Stimulated activated CD4-positive, alpha-beta T cell treated with anti-CD3 and anti-CD28 coated beads, Interleukin-15, amount 100 ng/mL, for 48 hours (primary cell): ENCODE measurements around the gene LRRC23.
"Not testable (repeated sequence)": the region's sequence is repeated elsewhere in the genome, so short reads cannot be mapped to it uniquely, and the experiment has no call there.

Source experiments
- DNase-seq, 2 donors: peaks; one replicate each; pipeline ENCODE4 v3.0.0-alpha.2; 2020; ENCODE audit warnings: low read depth in 2 of 2

The LRRC23 gene

DNA sequence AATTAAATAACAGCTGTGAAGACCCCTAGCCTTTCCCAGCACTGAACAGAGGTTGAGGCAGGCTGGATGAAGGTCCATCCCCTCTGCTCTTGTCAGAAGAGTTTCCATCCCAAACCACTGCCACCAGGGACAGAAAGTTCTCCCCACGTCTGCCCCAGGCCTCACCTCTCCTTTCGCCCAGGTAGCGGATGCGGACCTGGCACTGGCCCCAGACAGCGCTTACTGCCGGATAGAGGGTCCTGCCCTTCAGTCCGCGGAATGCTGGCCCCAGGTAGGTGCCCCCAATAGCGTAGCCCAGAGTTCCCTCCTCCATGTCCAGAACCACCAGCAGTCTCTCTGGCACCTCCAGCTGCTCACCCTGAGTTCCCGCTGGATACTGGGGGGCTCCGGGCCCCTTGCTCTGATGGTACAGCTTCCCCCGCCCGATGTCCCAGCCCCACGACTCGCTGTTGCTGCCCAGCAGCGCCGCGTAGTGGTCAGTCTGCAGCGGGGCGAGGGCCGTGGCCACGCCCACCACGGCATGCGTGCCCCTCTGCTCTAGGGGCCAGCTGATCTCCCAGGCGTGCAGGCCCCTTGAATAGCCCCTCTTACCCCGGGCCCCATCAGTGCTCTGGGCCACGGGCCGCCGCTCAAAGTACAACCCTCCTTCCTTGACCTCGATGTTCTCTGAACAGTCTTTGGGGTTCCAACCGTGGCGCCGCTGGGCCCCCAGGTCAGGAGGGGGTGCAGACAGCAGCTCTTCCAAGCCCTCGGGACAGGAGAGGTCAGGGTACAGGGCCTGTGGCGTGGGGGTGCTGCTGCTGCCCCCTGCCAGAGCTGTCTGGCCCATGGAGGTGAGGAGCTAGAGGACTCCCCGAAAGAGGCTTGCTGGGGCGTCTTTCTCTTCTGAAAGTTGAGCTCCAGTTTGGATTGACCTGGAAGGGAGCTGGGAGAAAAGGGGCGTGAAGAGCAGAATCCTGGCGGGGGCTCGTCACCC, 32.3 kb upstream of the LRRC23 start:
- peak; percentile 62 to 81 for DNase-seq

DNA sequence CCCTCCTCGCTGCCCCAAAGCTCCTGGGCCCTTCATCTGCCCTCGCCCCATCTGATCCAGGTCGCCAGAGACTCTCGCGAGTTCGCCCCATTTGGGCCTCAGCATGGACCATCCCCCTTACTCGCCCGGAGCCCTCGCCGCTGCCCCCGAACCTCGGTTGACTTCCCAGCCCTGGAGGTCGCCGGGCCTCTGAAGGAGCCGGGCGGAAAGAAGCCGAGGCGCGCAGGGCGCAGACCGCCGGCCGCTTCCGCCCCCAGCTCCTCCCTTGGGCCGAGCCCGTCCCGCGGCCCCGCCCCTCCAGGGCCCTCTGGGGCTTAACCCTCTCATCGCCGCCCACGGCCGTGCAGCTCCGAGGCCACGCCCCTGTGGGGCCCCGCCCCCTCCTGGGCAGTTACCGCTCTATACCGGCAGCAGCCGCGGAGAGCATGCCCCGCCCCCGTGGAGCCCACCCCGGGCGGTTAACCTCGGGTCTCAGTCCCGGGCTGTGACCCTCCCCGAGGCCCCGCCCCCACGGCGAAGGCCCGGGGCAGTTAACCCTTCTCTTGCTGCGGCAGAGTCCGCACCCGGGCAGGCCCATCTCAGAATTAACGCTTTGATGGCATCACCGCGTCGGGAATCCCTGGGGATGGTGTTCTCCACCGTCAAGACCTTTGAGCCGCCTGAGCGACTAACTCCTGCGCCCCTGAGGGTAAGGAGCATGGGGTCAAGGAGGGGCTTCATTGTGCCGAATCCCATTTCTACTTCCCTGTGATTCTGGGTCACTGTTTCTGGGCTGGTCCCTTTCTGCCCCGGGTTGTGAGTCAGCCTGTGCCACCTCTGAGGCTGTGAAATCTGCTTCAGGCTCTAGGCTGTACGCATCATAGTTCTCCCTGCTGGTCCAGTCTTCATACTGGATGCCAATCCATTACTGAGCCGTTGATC, 31.3 kb upstream of the LRRC23 start, which contains the start of gene SPSB2:
Gene SPSB2, minus strand, starts transcription at position 210 of the 921 bp plus-strand sequence. CDS start 402 bp downstream, outside the sequence.
- peak; percentile 96 to 100 for DNase-seq

DNA sequence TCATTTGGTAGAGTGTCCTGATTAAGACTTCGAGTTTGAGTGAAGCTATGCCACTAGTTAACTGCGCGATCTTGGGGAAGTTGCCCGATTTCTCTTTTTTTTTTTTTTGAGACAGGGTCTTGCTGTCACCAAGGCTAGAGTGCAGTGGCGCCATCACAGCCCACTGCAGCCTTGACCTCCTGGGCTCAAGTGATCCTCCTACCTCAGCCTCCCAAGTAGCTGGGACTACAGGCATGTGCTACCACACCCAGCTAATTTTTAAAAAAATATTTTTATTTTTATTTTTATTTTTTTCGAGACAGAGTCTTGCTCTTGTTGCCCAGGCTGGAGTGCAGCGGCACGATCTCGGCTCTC, 30.6 kb upstream of the LRRC23 start:
- DNase-seq: not testable (repeated sequence)

DNA sequence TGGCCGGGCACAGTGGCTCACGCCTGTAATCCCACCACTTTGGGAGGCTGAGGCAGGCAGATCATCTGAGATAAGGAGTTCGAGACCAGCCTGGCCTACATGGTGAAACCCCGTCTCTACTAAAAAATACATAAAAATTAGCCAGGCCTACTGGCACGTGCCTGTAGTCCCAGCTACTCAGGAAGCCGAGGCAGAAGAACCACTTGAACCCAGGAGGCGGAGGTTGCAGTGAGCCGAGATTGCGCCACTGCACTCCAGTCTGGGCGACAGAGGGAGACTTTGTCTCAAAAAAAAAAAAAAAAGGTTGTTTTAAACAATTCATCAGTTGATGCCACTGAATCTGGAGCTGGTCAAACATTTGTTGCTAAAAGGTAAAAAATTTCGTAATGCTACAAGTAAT, 24.8 kb upstream of the LRRC23 start:
- not testable (repeated sequence) for DNase-seq

DNA sequence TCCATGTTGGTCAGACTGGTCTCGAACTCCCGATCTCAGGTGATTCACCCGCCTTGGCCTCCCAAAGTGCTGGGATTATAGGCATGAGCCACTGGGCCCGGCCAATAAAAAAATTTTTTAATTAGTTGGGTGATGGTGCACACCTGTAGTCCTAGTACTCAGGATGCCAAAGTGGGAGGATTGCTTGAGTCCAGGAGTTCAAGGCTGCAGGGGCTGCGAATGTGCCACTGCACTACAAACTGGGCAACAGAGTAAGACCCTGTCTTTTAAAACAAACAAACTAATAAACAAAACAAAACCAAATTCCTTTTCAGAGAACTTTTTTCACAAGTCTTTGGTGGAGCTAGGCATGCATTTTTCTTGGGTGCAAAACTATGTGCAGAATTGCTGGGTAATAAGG, 21.4 kb upstream of the LRRC23 start:
- DNase-seq: no peak

DNA sequence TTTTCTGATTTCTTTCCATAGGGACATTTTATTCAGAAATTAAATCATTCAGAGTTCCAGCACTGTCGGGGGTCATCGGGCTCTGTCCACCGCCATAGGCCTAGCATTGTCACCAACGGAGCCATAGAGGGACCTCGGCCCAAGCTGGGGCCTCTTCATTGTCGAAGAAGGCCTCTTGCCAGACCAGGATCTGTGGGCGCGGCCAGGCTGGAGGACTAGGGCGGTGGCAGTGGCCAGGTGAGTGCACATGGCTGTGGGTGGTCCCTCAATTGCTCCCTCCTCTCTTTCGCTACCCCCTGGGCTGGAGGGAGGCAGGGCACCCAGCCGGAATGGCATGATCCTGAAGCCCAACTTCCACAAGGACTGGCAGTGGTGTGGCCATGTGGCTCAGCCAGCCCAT, 20.9 kb upstream of the LRRC23 start:
- DNase-seq: no peak

DNA sequence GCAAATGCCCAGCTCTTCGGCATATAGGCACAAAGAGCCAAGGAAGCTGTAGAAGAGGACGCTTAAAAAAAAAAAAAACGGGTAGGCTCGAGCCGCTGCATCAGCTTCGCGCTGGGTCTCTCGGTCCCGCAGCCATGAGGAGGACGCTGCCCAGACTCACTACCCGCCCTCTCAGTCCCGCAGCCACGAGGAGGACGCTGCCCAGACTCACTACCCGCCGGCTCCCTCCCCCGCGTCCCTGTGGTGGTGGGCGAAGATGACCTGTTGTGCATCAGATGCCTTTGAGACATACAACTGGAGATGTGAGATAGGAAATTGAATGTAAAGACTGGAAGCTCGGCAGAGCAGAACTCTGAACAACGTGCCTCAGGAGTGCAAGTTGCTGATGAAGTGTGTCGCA, 20.1 kb upstream of the LRRC23 start:
- no peak for DNase-seq

DNA sequence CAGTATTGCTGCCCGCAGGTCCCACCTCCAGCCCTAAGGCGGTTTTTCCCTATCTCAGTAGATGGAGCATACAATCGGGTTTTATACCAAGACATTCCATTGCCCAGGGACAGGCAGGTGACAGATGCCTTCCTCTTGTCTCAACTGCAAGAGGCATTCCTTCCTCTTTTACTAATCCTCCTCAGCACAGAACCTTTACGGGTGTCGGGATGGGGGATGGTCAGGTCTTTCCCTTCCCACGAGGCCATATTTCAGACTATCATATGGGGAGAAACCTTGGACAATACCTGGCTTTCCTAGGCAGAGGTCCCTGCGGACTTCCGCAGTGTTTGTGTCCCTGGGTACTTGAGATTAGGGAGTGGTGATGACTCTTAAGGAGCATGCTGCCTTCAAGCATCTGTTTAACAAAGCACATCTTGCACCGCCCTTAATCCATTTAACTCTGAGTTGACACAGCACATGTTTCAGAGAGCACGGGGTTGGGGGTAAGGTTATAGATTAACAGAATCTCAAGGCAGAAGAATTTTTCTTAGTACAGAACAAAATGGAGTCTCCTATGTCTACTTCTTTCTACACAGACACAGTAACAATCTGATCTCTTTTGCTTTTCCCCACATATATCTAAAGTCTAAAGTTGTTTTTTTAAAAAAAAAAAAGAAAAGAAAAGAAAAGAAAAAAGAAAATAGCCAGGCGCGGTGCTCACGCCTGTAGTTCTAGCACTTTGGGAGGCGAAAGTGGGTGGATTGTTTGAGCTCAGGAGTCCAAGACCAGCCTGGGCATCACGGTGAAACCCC, 18.2 kb upstream of the LRRC23 start:
- not testable (repeated sequence) for DNase-seq

DNA sequence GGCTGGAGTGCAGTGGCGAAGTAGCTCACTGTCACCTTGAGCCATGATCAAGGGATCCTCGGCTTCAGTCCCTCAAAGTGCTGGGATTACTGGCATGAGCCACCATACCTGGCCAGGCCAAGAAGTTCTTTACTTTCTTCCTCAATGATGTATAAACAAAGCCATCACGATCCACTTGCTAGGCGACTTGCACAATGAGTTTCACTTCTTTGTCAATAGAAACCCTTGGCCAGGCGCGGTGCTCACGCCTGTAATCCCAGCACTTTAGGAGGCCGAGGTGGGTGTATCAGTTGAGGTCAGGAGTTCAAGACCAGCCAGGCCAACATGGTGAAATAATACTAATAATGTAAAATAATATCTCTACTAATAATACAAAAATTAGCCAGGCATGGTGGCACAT, 17.2 kb upstream of the LRRC23 start:
- no peak for DNase-seq

DNA sequence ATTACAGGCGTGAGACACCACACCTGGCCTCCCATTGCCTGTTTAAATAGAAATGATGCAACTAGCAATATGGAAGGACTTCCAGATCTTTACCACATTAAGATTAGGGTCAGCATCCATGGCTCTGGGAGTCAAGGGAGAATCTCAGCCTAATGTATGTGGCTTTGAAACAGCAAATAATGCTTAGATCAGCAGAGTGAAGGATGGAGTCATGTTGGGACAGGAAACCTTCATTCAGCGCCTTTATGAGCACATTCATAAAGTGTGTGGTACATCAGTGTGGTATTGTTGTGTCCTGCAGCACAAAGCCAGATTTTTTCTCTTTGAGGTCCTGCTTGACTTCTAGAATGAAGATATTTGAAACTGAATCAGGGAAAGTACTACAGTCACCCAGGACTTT, 16.3 kb upstream of the LRRC23 start:
- DNase-seq: no peak

DNA sequence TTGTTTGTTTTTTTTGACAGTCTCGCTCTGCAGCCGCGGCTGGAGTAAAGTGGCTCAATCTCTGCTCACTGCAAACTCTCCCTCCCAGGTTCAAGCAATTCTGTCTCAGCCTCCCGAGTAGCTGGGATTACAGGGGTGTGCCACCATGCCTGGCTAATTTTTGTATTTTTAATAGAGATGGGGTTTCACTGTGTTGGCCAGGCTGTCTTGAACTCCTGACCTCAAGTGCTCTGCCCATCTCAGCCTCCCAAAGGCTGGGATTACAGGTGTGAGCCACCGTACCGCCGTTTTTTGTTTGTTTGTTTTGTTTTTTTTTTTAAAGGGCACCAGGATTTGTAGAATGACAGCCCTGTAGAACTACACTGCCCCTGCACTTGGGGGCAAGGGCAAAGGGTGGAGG, 15.8 kb upstream of the LRRC23 start:
- DNase-seq: not testable (repeated sequence)

DNA sequence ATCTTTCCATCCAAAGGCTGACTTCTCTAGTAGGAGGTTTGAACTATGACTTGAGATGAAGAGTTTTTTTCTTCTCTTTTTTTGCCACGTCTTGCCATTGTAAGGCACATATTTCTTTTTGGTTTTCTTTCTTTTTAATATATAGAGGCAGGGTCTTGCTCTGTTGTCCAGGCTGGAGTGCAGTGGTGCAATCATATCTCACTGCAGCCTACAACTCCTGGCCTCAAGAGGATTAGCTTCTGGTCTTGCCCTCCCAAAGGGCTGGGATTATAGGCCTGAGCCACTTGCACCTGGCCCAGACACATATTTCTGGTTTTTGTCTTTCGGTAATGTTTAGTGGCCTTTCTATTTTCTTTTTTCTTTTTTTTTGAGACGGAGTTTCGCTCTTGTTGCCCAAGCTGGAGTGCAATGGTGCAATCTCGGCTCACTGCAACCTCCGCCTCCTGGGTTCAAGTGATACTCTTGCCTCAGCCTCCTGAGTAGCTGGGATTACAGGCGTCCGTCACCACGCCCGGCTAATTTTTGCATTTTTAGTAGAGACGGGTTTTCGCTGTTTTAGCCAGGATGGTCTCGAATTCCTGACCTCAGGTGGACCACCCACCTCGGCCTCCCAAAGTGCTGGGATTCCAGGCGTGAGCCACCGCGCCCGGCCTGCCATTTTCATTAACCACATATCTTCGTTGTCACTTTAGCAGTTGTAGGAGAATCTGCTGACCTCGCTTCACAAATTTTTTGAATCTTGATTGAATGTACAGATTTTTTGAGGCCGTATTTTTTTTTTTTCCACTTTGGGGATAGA, 14.6 kb upstream of the LRRC23 start:
- not testable (repeated sequence) for DNase-seq

DNA sequence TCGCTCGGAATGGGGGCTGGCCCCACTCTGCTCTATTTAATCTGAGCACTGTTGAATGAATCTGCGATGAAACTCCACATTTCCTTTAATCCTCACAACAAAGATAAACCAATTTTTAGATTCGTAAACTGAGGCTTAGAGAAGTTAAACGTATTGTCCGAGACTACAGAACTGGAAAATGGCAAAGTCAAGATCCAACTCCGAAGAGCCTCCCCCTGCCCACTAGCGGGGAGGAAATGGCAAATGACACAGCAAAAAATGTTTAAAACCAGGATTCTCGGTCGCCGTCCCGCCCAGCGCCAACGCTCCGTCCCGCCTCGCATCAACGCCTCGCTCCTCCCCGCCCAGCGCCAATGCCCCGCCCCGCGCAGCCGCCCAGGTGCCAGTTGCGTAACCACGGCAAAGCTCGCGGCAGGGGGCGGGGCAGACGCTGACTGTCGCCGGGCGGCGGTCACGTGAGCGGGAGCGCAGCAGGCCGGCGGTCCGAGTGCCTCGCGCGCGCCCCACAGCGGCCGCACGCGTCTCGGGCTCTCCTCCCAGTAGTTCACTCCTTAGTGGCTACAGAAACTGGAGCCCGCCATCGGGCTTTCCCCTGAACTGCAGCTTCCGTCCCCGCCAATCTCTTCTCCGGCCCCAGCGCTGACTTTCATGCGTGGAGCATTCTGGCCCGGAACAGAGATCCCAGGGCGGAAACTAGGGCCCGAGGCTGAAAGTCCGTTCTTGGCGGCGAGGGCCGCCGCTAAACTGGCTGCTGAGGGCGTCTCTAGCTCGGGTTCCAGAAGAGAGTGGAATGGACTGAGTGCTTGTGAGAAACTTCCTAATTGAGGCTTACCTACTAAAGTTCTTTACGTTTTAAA, 13.6 kb upstream of the LRRC23 start:
- peak; percentile 97 to 99 for DNase-seq

DNA sequence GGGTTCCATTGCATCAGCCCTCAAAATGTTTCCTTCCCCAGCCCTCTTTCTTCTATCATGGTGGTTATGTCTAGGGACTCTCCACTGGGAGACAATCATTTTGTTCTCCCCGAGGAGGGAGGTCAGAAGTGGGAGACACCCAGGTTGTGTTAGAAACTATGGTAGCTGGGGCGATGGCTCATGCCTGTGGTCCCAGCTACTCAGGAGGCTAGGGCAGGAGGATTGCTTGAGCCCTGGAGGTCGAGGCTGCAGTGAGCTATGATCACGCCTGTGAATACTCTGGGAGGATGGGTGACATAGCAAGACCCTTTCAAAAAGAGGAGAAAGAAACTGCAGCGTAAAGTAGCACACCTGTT, 13.0 kb upstream of the LRRC23 start:
- no peak for DNase-seq

DNA sequence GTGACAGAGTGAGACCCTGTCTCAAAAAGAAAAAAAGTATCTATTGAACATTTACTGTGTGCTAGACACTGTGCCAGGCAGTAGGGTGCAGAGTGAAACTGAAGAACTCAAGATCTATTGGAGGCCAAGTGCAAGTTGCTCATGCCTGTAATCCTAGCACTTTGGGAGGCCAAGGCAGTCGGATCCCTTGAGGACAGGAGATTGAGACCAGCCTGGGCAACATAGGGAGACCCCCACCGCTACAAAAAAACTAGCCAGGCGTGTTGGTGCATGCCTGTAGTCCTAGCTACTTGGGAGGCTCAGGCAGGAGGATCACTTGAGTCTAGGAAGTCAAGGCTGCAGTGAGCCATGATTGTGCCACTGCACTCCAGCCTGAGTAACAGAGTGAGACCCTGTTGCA, 11.9 kb upstream of the LRRC23 start:
- DNase-seq: not testable (repeated sequence)

DNA sequence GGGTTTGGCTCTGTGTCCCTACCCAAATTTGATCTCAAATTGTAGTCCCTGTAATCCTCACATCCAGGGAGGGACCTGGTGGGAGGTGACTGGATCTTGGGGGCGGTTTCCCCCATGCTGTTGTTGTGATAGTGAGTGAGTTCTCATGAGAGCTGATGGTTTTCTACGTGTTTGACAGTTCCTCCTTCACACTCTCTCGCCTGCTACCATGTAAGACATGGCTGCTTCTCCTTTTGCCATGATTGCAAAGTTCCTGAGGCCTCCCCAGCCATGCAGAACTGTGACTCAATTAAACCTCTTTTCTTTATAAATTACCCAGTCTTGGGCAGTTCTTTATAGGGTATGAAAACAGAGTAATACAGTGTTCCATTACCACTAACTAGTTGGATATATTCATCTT, 10.3 kb upstream of the LRRC23 start:
- no peak for DNase-seq

DNA sequence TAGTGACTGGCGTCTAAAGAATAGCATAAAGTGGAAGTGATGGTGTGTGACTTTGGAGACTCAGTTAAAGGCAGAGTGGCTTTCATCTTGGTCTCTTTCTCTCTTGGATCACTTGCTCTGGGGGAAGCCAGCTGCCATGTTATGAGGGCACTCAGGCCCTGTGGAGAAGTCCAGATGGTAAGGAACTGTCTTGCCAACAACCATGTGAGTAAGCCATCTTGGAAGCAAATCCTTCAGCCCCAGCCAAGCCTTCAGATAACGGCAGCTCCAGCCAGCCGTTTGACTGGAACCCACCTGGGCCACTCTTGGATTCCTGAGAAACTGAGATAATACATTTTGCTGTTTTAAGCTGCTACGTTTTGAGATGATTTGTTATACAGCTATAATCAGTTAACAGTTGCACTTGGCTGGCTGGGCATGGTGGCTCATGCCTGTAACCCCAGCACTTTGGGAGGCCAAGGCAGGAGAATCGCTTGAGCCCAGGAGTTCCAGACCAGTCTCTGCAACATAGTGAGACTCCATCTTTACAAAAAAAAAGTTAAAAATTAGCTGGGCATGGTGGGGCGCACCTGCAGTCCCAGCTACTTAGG, 7.7 kb upstream of the LRRC23 start:
- no peak for DNase-seq

DNA sequence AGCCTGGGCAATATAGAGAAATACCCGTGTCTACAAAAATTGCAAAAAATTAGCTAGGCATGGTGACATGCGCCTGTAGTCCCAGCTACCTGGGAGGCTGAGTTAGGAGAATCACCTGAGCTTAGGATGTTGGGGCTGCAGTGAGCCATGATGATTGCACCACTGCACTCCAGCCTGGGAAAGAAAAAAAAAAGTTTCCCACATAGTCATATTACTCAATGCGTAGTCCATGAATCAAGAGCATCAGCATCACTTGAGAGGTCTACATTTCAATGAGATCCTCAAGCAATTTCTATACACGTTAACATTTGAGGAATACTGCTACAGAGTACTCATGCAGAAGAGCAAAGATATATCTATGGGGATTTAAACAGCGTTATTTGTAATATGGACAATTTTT, 5.2 kb upstream of the LRRC23 start:
- DNase-seq: no peak

DNA sequence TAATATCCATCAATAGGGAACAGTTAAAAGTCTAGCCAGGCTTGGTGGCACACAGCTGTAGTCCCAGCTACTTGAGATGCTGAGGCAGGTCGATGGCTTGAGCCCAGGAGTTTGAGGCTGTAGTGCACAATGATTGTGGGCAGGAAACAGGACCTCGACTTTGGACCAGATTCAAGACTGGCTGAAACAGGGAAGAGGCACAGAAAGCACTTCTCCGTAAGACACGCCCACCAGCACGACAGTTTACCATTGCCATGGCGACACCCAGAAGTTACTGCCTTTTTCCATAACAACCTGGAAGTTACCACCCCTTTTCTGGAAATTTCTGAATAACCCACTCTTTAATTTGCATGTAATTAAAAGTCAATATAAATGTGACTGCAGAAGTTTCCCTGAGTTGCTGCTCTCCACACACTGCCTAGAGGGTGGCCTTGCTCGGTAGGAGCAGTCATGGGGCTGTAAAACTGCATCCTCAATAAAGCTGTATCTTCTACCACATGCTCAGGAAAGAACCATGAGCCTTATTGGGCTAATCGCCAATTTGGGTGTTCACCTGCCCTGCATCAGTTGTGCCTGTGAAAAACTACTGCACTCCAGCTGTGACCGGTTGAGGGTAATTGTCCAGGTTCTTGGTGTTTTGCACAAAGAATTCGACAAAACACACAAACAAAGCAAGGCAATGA, 4.6 kb upstream of the LRRC23 start:
- DNase-seq: no peak
